Chondrocyte (in vitro differentiated cells): Measurements from ENCODE around the gene PTPRN2. TPM values are rescaled to one million over a fixed set of nuclear protein-coding genes. Genes with fewer than 3 reads are reported as not detected.
"Not testable (repeated sequence)": the region's sequence is repeated elsewhere in the genome, so short reads cannot be mapped to it uniquely, and the experiment has no call there.

Source experiments
- DNase-seq: peaks from one replicate; pipeline ENCODE4 v3.0.0; 2021; ENCODE audit warnings: mixed read lengths, low spot score
- H3K27ac Mint-ChIP-seq: one replicate; pipeline ENCODE4 v1.8.0; 2021; ENCODE audit warnings: mild to moderate bottlenecking, moderate library complexity, mixed read lengths; ENCODE audit not compliant: unreplicated experiment
- H3K27me3 Mint-ChIP-seq: 2 replicates; pipeline ENCODE4 v1.8.0; 2021; ENCODE audit warnings: low read depth, mixed read lengths
- H3K36me3 Mint-ChIP-seq: 2 replicates; pipeline ENCODE4 v1.8.0; 2021; ENCODE audit warnings: low read depth, mixed read lengths
- H3K4me1 Mint-ChIP-seq: 2 replicates; pipeline ENCODE4 v1.8.0; 2021; ENCODE audit warnings: low read depth, mild to moderate bottlenecking, mixed read lengths
- H3K4me3 Mint-ChIP-seq: one replicate; pipeline ENCODE4 v1.8.0; 2021; ENCODE audit warnings: mild to moderate bottlenecking, moderate library complexity, mixed read lengths; ENCODE audit not compliant: unreplicated experiment
- H3K9me3 Mint-ChIP-seq: 2 replicates; pipeline ENCODE4 v1.8.0; 2021; ENCODE audit warnings: low read depth, mixed read lengths
- CTCF ChIP-seq: fragments of 200-600 bp; sonication (generic); IDR thresholded peaks from 2 replicates; pipeline ENCODE4 v1.5.0; 2021; ENCODE audit warnings: antibody characterized with exemption, mild to moderate bottlenecking, moderate library complexity
- total RNA-seq: library from RNA; stranded (reverse); gene quantifications from 3 replicates; pipeline ENCODE4 v1.2.1, GENCODE V29; 2021

Gene PTPRN2
- total RNA-seq, 1 donor from 2014 or later: 0.30 TPM

GRCh38 chr7:157565201-157565626, 1022.4 kb downstream of the PTPRN2 start:
- Mint-ChIP-seq H3K27me3 (peaks cover 2% of the 10 kb centered on the region), H3K9me3 (no peaks in the 10 kb centered on the region), H3K27ac (no peak overlapping the region), H3K4me1 (peaks cover 22% of the 10 kb centered on the region), H3K4me3 (no peak overlapping the region), H3K36me3 (no peaks in the 10 kb centered on the region)
- no peak for TF ChIP-seq CTCF
- peak; percentile 52 for DNase-seq

GRCh38 chr7:157564517-157565177, 1023.0 kb downstream of the PTPRN2 start:
- no peak overlapping the region for H3K27ac Mint-ChIP-seq
- peaks cover 17% of the 10 kb centered on the region for H3K4me1 Mint-ChIP-seq
- no peak overlapping the region for H3K4me3 Mint-ChIP-seq
- H3K27me3 Mint-ChIP-seq: peaks cover 2% of the 10 kb centered on the region
- no peak for DNase-seq
- no peak for TF ChIP-seq CTCF
- no peaks in the 10 kb centered on the region for H3K36me3 Mint-ChIP-seq
- no peaks in the 10 kb centered on the region for H3K9me3 Mint-ChIP-seq

- not testable (repeated sequence) for H3K27me3 Mint-ChIP-seq, H3K9me3 Mint-ChIP-seq, H3K4me1 Mint-ChIP-seq, DNase-seq, H3K4me3 Mint-ChIP-seq, H3K27ac Mint-ChIP-seq, H3K36me3 Mint-ChIP-seq
Measured at GRCh38 chr7:157563467-157564135, 1024.0 kb downstream of the PTPRN2 start.

- H3K27me3 Mint-ChIP-seq, H3K36me3 Mint-ChIP-seq, H3K4me1 Mint-ChIP-seq, H3K9me3 Mint-ChIP-seq, H3K27ac Mint-ChIP-seq, H3K4me3 Mint-ChIP-seq: not testable (repeated sequence)
- DNase-seq: peak; percentile 73
Measured at GRCh38 chr7:157562522-157563398, 1024.9 kb downstream of the PTPRN2 start.

GRCh38 chr7:157561816-157562410, 1025.7 kb downstream of the PTPRN2 start:
- Mint-ChIP-seq H3K4me3 (no peak overlapping the region), H3K27ac (no peak overlapping the region), H3K36me3 (no peaks in the 10 kb centered on the region), H3K9me3 (no peaks in the 10 kb centered on the region), H3K4me1 (no peaks in the 10 kb centered on the region), H3K27me3 (no peaks in the 10 kb centered on the region)
- DNase-seq: peak; percentile 74
- TF ChIP-seq CTCF: no peak

- no peak for TF ChIP-seq CTCF
- no peaks in the 10 kb centered on the region for H3K36me3 Mint-ChIP-seq
- H3K27ac Mint-ChIP-seq: no peak overlapping the region
- no peaks in the 10 kb centered on the region for H3K4me1 Mint-ChIP-seq
- H3K4me3 Mint-ChIP-seq: no peak overlapping the region
- no peak for DNase-seq
- no peaks in the 10 kb centered on the region for H3K9me3 Mint-ChIP-seq
- no peaks in the 10 kb centered on the region for H3K27me3 Mint-ChIP-seq
Measured at GRCh38 chr7:157561523-157561785, 1026.2 kb downstream of the PTPRN2 start.
